H4 (cell line): ENCODE data around the gene RAB27A. TPM values are rescaled to one million over a fixed set of nuclear protein-coding genes. Genes with fewer than 3 reads are reported as not detected.

Source experiments
- DNase-seq: peaks from one replicate; pipeline ENCODE4 v3.0.0-alpha.2; 2015; ENCODE audit warnings: low spot score
- total RNA-seq: library from RNA; depleted of rRNA; stranded (reverse); fragments of >200 nt; shearing (Covaris generic); gene quantifications from 2 replicates; pipeline ENCODE4 v1.2.3, GENCODE V29; 2014

RAB27A gene
- total RNA-seq, 1 experiment from 2014 or later = 15.9 TPM

GRCh38 chr15:55222588-55222987 is 67.0 kb downstream of the RAB27A start:
- DNase-seq = no peak

DNA sequence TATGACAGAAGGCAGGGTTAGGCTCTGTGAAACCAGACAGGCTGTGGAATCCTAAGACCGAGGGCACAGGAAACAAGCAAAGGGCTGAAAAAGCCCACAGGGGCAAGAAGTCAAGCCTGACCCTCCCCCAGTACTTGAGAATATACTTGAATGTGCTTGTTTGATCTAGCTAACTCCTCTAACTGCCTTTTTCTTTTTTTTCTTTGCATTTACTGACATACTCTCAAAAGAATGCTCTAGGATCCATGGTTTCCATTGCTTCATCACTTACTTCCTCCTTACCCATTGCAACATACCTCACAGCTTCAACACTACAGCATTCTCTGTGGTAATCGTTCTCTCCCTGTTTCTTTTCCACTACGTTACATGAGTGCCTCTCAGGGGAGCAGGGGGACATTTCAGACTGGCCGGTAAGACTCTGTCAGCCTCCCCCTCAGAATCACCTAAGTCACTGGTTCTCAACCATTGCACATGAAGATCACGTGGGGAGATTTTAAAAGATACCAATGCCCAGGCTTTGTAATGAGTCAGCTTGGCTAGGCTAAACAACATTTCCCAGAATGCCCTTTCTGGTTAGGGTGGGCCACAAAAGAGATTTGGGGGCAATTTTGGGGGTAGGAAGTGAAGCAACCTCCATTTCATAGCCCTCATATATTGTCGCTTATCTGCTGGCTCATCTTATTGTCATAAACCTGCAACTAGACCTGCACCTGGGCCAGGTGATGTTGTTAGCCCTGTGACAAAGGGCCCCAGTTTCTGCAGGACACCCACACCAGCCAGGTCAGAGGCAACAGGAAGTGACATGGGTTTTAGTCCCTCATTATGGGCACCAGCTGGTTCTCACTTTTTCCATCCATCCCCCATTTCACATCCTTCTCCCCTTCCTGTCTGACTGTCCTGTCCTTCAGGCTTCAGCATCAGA is 68.3 kb downstream of the RAB27A start:
- DNase-seq = peak; percentile 92

DNA sequence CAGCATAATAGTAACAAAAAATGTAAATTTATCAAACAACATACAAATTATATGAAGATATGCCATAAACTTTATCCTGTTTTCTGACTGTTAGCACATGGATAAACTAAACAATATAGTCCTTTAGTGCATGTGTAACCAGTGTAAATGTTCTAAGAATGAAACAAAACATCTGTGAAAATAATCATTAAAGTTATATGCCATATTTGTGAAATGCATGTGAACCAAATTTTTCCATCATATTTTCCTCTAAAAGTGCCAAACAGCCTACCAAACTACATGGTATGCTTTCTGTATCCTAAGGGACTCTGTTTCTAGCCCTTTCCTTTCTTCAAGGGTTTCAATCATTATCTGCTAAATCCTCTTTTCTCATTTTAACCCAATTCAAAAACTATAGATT is 69.0 kb downstream of the RAB27A start:
- no peak for DNase-seq

- DNase-seq = no peak
These were observed 71.6 kb downstream of the RAB27A start for GRCh38 chr15:55218056-55218455.

- no peak for DNase-seq
These were observed 85.1 kb downstream of the RAB27A start for GRCh38 chr15:55204464-55204863.

DNA sequence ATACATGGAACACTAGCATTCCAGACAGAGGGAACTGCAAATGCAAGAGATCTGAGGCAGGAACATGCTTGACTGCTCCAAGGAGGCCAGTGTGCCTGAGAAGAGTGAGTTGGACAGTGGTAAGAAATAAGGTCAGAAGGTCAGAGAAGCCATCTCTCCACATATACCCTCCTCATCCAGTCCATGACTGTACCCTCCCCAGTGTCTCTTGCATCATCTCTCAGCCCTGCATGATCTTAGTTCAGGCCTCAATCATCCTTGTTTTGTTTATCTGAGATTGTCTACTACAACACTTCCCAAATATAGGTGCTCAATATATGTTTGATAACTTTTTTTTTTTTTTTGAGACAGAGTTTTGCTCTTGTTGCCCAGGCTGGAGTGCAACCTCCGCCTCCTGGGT is 87.4 kb downstream of the RAB27A start:
- no peak for DNase-seq

- DNase-seq = no peak
These were observed 90.9 kb downstream of the RAB27A start for GRCh38 chr15:55198706-55199105.

DNA sequence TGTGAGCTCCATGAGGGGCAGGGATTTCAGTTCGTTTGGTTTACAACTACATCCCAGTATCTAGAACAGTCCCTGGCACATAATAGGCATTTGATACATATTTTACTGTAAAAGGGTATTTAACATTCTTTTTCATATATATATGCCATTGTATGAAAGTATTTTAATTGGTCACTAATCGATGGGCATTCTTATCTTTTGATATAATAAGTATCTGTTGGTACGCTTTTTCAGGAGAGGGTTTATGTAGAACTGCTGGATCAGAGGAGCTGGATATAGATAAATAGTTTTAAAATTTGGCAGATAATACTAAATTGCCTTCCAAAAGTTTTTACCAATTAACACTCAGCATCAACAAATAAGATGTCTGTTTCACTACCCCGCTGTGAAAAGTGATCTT is 91.9 kb downstream of the RAB27A start:
- no peak for DNase-seq

DNA sequence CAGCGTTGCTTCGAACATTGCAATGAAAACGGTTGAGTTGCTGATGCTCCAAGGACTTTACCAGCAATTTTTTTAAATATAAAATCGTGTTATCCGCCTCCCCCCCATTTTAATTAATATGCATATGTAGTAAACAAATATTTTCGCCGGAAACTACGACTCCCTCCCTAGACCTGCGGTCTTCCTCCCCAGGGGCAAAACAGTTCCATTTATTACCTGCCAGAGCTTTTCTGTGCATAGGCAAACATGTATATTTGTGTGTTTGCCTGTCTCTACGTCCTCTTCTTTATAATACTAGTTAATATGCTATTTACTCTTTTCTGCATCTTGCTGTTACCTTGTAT is 92.3 kb downstream of the RAB27A start:
- DNase-seq = no peak

- DNase-seq = peak; percentile 99
These were observed 92.9 kb downstream of the RAB27A start, which contains the start of gene RSL24D1 for GRCh38 chr15:55196458-55197361. RSL24D1 (minus strand) TSS chr15:55196941; CDS start chr15:55196890, 51 bp downstream.

DNA sequence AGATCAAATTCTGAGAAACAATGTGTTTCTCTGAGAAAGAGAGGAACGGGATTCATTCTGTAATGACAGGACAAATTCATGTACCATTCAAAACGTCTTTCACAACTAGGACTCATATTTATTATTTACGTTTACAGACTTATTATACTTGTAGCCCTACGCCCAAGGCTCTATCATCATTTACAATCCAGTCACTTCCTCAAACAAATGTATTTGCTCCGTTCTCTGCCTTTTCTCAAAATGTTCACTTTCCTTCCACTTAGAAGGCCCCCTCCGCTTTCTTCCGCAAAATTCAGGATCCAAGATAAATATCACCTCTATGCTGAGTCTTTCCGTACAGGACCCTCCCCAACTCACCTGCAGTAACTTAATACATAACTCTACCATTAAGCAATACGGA is 93.6 kb downstream of the RAB27A start:
- no peak for DNase-seq

DNA sequence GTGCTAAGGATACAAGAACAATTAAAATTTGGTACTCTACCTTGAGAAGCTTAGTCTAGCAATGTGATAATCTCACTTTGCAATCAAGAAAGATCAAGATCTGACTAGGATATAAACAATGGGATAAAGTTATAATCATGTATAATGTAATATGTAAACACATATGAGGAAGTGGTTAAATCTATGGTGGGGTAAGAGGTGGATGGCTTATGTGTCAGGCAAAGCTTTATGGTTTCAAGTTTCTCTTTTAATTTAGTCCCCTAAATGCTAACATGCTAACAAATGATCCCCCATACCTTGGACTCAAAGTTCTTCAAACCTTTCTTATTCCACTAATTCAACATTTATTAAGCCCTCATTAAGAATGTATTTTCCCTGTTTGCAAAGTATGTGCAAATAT is 95.4 kb downstream of the RAB27A start:
- peak; percentile 8 for DNase-seq

- no peak for DNase-seq
These were observed 103.3 kb downstream of the RAB27A start for GRCh38 chr15:55186331-55186730.

GRCh38 chr15:55183679-55184078 is 105.9 kb downstream of the RAB27A start:
- DNase-seq = no peak

GRCh38 chr15:55179141-55179540 is 110.5 kb downstream of the RAB27A start:
- DNase-seq = no peak

DNA sequence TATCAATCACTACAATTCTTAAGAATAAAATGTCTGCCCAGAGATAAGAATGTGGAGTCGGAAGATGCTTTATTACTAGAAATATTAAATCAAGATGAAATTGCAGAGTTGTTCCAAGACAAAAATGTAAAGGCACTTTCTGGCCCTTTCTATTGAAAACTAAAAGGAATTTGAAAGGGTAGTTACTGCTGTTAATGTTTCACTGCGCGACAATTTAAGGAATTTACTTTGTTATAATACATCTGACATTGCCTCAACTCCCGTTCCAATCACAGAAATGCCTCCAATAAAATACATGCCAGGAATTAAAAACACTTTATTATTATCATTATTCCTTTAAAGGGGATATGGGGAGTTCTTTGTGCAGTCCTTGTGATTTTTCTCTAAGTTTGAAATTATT is 119.3 kb downstream of the RAB27A start:
- no peak for DNase-seq

DNA sequence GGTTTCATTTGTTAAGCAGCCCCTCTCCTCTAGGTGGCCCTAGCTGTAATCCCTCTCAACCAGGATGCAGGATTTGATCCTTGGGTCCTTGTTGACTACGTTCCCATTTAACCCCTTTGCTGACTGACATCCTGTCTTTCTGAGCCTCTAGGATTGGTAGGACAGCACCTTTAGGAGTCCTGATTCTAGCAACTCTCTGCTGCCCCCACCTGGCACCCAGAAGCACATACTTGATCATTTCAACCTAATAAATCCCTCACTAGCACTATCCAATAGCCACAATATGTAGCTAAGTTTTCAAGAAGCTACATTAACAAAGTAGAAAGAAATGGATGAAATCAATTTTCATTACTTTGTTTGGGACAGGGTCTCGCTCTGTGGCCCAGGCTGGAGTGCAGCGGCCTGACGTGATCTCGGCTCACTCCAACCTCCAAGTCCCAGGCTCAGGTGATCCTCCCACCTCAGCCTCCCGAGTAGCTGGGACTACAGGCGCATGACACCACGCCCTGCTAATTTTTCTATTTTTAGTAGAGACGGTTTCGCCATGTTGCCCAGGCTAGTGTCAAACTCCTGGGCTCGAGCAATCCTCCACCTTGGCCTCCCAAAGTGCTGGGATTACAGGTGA is 121.2 kb downstream of the RAB27A start:
- peak; percentile 81 for DNase-seq

- no peak for DNase-seq
These were observed 125.3 kb downstream of the RAB27A start for GRCh38 chr15:55164284-55164683.
